Measurements from ENCODE around the gene ADCY5.

Gene ADCY5

DNA sequence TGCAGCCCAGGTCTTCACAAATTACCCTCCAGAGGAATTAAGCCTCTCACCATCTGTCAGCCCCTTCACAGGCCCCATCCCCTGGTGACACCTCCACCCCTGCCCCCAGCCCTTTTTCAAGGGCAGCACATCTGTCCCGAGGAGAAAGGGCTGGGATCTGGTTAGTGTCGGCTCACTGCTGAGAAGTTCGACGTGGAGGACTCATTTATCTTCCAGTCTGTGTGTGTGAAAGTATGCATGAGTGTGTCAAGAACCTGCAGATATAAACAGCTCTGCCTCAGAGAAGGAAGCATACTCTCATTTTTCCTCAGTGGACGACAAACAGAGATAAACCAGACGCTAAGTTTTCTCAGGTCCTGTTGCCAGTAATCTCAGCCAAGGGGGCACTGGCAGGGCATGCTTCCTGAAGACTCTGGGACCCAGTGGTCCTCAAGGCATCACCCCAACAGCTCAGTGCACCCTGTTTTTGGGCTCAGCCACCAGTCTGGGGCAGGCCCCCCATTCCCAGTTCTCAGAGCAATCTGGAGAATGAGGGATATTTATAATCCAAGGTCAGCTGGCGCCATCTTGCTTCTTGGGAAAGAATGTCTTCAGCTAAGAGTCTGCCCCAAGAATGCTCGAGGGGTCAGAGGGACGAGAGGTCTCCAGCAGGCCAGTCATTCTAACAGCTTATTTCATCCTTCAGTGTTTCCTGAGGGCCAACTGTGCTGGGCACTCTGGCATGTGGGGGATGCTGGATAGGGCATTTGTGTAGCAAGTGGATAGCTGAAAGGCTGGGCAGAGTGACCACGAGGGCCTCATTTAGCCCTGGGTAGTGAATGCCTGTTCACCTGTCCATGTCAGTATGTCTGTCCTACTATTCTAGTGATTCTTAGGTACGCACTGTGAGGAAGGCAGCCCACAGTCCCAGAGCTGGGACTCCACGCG lies 73.6 kb downstream of the ADCY5 start:
- TF ChIP-seq, protein P1, sequence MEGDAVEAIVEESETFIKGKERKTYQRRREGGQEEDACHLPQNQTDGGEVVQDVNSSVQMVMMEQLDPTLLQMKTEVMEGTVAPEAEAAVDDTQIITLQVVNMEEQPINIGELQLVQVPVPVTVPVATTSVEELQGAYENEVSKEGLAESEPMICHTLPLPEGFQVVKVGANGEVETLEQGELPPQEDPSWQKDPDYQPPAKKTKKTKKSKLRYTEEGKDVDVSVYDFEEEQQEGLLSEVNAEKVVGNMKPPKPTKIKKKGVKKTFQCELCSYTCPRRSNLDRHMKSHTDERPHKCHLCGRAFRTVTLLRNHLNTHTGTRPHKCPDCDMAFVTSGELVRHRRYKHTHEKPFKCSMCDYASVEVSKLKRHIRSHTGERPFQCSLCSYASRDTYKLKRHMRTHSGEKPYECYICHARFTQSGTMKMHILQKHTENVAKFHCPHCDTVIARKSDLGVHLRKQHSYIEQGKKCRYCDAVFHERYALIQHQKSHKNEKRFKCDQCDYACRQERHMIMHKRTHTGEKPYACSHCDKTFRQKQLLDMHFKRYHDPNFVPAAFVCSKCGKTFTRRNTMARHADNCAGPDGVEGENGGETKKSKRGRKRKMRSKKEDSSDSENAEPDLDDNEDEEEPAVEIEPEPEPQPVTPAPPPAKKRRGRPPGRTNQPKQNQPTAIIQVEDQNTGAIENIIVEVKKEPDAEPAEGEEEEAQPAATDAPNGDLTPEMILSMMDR (IDR thresholded peaks at IDR 0.05; ENCODE audit: borderline replicate concordance, insufficient read depth, low read depth, low read length): no peak
- no peak overlapping the region for H3K4me3 ChIP-seq (ENCODE audit: low read depth, low read length)

DNA sequence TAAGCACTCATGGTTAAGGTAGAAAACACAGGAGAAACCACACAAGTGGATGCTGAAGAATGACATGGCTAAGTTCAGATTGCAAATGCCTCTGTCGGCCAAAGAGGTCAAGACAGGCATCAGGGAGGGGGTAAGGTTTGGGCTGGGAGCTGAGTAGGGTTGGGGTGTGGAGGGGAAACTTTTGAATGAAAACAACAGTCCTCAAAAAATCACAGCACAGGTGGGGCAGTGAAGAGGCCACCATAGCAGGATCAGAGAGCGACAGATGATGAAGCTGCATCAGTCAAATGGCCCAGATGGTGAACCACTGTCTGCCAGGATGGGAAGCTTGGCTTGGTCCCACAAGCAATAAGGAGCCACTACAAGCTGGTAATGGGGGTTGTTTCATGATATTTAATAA lies 74.9 kb downstream of the ADCY5 start:
- H3K4me3 ChIP-seq (ENCODE audit: low read depth, low read length): no peak overlapping the region
- TF ChIP-seq, protein P1 (IDR thresholded peaks at IDR 0.05; ENCODE audit: borderline replicate concordance, insufficient read depth, low read depth, low read length): no peak

DNA sequence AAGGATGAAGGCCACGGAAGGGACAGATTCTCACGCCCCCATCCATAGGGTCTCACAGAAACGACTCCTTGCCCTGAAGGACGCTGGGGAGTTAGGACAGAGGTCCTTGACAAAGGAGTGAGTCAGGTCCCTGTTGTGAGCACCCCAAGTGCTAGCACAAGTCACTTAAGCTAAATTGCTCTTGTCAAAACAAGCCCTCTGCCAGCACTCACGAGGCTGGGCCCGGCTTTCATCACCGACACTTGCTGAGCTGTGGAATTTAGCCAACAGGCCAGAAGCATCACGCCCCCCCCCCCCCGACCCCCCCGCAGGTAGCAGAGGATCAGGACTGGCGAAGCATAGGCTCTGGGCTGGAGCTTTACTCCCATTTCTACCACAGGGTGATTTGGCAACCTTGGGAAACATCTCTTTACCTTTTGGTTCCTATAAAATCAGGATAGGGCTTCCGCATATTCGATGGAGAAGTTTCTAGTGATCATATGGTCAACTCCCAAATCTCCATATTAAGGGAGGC lies 75.4 kb downstream of the ADCY5 start:
- TF ChIP-seq, protein P1 (IDR thresholded peaks at IDR 0.05; ENCODE audit: borderline replicate concordance, insufficient read depth, low read depth, low read length): no peak
- H3K4me3 ChIP-seq (ENCODE audit: low read depth, low read length): no peak overlapping the region

DNA sequence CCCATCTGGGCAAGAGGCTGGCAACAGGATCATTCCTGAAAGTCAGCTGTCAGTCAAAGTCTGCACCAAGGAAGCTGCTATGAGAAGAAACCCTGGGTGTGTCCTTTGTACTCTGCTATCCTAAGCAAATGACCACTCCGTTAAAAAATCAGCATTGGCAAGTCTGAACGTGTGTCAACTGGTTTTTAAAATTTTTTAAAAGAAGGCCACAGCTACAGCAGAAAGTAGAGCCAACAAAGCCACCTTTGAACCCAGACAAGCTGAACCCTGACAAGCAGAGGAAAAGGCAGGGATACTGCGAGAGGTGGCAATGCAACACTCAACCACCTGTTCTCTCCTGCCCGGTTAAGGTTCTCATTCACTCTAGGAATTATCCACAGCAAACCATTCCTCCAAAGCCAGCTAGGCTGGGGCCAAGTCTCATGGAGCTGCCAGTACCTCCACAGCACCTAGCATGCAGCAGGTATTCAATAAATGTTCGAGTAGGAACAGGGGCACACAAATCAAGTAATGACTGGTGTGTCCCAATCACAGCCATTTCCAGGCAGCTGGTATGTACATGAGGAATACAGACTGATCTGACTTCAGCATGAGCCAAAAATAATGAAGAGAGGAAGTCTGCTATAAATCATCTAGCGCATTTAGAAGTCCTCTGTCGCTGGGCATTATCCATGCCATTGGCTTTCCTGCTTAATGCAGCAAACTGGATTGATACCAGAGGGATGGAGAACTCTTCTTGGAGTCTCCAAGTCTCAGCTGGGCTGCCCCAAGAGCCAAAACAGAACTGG lies 76.0 kb downstream of the ADCY5 start:
- no peak overlapping the region for H3K4me3 ChIP-seq (ENCODE audit: low read depth, low read length)
- TF ChIP-seq, protein P1 (IDR thresholded peaks at IDR 0.05; ENCODE audit: borderline replicate concordance, insufficient read depth, low read depth, low read length): no peak

DNA sequence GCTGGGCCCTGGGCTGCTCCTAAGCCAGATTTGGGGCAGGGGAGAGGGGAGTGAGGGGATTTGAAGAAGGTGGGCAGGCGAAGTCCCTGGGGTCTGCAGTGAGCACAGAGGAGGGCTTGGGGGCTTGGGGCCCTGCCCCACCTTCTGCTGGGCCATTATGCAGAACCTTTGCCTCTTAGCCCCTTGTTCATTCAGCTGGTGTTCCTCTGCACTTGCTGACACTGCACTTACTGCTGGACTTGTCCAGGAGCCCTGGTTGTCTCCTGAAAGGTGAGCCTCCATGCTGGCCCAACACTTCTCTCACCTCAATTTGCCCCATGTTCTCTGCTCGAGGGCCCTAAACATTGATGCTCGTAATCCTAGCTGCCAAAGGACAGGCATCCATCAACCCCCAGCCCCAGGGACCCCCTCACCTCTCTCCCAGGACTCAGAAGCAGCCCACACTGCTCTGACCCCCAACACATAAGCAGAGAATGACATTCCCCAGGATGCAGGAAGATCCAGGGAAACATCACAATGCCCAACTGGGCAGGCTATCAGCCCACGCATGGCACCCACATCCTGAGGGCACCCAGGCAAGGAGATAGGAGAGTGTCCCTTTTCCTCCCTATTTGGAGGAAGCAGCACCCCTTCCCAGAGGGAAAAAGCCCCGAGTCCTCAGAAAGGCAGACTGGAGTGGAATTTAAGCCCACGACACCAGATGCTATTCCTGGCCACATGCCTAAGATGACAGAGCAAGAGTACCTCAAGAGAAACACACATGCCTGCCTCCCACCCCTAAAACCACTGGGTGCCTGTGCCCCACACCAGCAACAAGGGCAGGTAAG lies 76.8 kb downstream of the ADCY5 start:
- TF ChIP-seq, protein P1 (IDR thresholded peaks at IDR 0.05; ENCODE audit: borderline replicate concordance, insufficient read depth, low read depth, low read length): no peak
- no peak overlapping the region for H3K4me3 ChIP-seq (ENCODE audit: low read depth, low read length)

DNA sequence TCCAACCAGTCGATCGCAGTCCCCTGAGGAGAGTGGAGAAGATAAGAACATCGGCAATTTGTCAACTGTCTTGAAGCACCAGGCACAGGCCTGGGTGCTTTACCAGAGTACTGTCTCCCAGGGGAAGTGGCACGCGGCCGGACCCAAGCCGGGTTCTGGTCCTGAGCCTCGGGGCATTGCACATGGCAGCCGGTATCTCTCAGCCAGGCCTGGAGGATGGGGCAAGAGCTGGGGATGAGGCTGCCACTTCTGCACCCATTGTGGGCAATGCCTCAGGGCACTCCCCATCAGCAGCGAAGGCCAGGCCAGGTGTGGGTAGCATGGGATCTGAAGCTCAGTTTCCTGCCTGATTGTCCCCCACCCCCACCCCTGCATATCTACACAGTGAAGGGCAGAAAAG lies 77.5 kb downstream of the ADCY5 start:
- TF ChIP-seq, protein P1 (IDR thresholded peaks at IDR 0.05; ENCODE audit: borderline replicate concordance, insufficient read depth, low read depth, low read length): no peak
- H3K4me3 ChIP-seq (ENCODE audit: low read depth, low read length): no peak overlapping the region
